Measurements from ENCODE around the gene CEBPE.

CEBPE gene

DNA sequence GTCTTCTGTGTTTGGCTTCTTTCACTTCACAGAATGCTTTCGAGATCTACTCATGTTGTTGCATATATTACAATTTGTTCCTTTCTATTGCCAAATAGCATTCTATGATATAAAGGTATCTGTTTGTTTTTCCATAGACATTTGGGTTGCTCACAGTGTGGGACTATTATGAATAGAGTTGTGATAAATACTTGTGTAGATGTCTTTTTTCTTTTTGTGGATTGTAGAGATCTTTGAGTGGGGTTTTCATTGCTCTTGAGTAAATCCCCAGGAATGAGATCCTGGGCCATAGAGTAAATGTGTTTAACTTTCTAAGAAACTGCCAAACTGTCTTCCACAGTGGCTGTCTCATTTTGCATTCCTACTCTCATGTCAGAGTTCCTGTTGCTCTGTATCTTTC lies 24.9 kb upstream of the CEBPE start:
- DNase-seq (ENCODE audit: low read depth): no peak

DNA sequence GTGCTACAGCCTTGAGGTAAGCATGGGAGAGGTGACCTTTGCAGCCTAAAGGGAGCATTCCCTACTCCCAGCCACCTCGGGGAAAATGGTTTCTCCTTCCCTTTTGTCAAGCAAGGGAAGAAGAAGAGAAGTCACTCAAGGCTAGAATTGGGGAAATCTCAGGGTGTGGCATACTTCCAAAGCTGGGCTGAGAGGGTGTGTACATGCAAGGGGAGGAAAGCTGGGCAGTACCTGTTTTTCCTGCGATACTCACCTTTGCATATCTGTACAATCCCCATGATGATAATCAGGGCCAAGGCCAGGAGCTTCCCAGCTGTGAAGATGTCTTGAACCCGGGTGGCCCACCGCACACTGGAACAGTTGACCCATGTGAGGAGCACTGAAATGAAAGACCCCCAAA lies 23.8 kb upstream of the CEBPE start:
- DNase-seq (ENCODE audit: low read depth): no peak

DNA sequence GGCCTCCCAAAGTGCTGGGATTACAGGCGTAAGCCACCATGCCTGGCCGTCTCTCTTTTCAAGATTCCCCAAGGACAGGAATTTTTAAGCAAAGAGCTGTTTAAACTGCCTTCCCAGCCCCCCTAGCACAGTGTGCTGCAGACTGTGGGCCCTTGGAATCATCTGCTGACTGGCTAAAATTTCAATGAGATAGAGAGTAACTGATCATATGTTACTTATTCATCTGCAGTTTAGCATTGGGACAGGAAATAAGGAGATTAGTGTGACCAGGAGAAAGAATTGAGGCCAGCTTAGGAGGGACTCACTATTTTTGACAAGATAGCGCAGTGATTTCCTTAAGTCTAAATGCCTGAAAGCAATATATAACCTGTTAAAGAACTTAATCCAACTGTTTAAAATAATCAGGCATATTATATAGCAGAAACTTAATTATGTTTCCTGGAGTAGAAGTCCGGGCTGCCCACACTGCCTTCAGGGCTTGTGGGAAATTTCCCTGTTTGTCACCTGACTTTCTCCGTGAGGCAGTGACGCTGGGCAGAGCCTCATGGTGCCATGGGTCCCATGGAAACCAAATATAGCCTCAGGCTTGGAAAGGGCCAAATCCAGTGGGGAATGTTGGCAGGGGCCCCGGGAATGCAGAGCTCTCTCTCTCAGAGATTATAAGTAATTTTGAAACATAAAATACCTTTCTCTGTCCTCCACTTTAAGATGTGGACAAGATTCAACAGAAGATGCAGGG lies 22.8 kb upstream of the CEBPE start:
- DNase-seq (ENCODE audit: low read depth): no peak

DNA sequence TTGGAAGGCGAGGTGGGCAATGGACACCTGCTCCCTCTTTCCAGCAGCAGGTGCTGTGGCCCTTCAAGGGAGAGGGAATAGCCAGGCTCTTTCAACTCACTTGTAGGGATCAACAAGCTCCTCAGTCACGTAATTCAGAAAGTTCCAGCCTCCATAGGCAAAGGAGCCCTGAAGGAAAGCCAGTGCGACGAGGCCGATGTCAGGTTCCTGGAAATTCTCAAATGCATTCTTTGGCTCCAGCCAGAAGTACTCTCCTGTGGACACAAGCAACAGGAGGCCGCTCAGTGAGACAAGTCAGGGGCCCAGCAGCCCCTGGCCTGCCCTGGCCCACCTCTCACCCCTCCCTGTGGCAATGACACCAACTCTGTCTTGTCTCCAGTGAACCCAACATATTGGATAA lies 21.3 kb upstream of the CEBPE start:
- DNase-seq (ENCODE audit: low read depth): no peak

DNA sequence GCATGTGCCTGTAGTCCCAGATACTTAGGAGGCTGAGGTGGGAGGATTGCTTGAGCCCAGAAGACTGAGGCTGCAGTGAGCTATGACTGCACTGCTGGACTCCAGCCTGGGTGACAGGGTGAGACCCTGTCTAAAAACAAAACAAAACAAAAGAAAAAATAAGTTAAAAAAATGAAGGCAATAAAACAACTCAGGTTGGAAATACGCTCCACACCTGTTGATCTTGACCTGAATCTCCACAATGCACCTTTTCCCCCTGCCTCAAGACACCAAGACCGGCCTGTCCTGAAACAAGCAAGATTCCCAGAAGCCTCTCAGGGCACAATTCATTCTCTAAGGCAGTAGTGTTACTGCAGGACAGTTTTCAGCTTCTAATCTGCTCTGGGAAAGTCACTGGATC lies 20.8 kb upstream of the CEBPE start:
- DNase-seq (ENCODE audit: low read depth): no peak

DNA sequence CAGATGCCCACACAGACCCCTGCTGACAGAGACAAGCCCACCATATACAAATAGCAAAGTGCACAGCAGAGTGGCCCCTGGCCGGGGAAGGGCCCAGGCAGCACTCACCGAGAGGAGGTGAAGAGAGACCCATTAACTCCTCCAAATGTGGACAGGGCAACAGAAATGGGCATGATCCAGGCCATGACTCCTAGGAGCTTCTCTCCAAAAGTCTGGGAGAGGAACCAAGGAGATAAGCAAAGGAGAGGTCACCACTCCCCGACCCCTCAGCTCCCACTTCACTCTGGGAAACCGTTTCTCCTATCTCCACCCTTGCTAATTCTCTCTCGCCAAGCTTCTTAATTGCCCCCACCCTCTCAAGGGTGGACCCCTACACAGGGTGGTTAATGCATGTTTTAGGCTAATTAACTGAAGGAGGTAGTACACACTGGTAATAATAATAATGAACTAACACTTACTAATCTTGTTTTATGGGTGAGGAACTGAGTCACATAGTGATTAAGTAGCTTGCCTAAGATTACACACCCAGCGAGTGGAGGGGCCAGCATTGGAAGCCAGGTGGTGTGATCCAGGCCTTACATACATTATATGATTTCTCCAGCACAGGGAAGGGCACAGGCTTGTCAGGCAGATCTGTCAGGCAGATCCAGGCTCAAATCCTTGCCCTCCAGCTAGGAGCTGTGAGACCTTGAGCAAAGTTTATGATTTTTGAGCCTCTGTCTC lies 18.9 kb upstream of the CEBPE start:
- DNase-seq (ENCODE audit: low read depth): no peak

DNA sequence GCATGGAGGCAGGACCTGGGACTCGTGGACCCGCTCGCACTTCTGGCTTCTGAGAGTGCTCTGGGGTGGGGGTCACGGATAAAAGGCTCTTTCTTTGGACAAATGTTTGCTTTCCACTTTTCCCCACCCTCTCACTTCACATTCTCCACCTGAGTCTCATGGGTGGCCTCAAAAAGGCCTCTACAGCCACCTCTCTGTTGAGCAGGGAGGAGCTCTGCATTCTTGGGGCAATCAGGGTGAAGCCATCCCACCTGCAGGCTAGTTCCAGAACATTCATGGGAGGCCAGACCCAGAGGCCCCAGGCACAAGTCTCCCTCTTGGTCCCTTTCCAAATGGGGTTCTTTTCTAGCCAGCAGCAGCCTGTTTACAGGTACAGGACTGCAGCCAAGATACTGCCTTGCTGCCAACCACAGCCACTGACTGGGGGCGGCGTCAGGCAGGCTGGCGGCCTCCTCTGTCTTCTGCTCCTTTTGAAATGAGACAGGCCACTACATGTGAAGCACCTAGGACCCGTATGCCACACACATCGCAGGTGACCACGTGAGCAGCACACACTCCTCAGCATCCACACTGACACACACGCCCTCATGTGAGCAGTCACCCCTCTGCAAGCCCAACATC lies 18.2 kb upstream of the CEBPE start:
- DNase-seq (ENCODE audit: low read depth): no peak

DNA sequence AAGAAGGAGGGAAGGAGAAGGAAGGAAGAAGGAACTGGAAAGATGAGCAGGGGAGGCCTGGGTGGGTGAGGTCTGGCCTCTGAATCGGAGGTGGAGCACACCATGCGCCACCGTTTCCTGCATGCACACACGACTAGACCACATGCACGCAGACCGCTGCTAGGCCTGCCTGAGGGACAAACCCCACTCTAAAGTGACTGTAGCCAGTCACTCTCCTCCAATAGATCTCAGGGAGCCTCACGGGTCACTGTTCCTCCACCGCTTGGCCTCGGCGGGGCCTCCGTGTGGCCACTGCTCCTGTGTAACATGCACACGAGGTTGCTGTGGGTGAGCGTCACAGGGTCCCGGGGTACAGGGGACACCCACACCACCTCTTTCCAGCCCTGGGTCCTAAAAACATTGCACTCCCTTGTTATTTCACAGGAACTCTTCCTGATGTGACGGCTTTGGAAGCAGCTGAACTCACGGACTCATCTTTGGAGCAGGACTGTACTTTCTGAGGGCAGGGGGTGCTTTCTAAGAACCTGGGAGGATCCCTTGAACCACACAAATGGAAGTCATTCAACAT lies 17.6 kb upstream of the CEBPE start:
- no peak for DNase-seq (ENCODE audit: low read depth)

DNA sequence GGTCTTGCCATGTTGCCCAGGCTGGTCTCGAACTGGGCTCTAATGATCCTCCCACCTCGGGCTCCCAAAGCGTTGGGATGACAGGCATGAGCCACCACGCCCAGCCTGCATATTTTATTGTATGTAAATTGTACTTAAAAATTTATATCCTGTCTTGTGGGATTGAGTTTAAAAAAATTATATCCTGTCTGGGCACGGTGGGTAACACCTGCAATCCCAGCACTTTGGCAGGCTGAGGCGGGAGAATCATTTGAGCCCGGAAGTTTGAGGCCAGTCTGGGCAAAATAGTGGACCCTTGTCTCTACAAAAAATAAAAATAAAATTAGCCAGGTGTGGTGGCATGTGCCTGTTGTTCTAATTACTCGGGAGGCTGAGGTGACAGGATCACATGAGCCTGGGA lies 13.9 kb upstream of the CEBPE start:
- no peak for DNase-seq (ENCODE audit: low read depth)

DNA sequence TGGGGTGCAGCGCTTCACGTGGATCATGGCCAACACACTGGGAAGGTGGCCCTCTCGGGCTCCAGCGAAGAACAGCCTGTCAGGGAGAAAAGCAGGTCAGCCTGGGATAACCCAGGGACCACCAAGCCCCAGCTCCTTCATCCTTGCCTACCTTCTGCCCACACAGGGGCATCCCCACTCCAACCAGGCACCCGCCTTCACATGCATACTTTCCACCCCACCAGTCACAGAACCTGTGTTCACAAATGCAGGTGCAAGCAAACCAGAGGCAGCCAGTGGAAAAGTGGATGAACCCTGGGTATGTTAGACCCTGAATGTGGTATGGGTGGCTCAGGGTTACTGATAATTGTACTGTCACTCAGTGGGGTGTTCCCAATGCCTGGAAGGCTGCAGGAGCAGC lies 12.4 kb upstream of the CEBPE start:
- DNase-seq (ENCODE audit: low read depth): no peak

DNA sequence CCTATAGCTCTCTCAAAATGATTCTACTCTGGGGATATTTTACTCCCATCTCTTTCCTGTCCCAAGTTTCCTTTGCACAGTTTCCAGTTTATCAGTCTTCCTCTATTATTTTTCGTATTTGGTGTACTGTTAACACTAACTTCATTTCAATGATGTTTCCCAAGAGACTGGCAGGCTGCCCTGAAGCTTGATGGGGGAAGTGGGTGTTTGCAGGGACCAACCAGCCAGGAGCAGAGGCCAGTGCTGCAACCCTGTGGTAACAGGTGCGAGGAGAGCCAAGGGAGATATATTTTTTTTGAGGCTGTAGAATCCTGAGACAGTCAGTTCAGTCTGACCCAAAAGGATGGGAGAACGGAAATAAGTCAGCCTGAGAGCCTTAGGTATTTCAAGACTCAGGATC lies 11.8 kb upstream of the CEBPE start:
- no peak for DNase-seq (ENCODE audit: low read depth)

DNA sequence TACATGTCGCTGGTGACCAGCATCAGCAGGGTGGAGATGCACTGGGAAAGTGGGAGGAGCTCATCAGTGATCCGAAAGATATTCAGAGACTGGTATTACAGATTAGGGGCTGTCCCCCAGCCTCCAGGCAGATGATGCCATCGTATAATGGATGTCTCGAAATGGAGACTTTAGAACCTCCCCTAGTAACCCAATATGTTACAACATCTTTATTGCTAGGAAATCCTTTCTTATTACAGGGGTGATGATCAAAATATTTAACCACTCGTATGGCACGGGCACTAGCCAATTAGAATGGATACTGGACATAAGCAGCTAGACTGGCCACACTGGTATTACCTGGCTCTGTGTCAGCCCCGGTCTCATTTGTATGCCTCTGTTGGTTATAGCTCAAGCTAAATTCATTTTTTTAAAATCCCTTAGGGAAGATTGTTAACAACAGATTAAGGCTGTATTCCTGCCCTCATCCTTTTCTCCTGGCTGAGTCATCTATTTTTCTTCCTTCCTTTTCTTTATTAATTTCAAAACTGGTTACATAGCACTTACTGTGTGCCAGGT lies 10.8 kb upstream of the CEBPE start:
- DNase-seq (ENCODE audit: low read depth): no peak

DNA sequence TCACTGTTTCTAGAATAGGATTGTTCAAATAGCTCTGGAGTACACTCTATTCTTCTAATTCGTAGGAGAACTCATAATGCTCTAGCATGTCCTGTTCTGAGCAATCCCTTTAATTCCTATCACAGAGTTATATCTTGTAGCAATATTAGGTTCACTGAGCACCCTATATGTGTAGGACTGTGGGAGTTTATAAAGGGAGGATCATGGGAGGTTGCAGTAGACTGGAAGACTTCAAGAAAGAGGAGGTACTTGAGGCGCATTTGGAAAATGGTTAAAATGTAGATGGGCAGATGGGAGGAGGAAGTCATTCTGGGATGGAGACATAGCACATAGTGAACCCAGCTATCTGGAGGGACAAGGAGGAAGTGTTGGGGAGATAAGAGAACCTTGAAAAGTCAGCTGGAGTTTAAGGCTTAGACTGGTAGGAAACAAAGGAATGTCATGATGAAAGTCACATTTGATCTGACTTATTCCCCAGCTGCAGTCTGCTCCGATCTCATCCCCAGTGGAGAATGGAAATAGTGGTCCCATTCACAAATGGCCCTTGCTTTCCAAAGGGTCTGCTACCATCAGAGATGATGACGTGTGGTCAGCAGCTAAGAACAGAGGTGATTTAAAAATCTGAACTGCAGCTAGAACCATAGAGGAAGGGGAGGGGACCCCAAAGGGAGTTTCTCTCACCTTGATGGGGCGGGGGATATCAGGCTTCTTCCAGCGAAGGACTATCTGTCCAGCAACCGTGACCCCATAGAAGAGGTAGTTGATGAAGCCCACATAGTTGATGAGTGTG lies 10.1 kb upstream of the CEBPE start:
- no peak for DNase-seq (ENCODE audit: low read depth)

DNA sequence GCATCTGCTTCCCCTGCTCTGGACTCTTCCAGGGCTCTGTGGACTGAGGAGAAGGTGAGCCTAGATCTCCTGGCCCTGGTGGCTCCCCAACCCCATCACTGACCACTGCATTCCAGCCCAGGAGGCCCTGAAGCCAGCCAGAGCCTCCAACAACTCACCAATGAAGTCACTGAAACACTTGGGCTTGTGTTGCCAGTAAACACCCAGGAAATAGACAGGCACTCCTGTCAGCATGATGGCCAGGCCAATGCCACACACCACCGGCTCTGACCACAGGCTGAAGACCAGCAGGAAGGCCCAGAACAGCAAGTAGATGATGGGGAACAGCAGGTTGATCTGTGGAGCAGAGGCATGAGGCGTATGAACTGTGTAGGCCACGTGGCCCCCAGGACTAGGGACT lies 8.8 kb upstream of the CEBPE start:
- DNase-seq (ENCODE audit: low read depth): no peak

DNA sequence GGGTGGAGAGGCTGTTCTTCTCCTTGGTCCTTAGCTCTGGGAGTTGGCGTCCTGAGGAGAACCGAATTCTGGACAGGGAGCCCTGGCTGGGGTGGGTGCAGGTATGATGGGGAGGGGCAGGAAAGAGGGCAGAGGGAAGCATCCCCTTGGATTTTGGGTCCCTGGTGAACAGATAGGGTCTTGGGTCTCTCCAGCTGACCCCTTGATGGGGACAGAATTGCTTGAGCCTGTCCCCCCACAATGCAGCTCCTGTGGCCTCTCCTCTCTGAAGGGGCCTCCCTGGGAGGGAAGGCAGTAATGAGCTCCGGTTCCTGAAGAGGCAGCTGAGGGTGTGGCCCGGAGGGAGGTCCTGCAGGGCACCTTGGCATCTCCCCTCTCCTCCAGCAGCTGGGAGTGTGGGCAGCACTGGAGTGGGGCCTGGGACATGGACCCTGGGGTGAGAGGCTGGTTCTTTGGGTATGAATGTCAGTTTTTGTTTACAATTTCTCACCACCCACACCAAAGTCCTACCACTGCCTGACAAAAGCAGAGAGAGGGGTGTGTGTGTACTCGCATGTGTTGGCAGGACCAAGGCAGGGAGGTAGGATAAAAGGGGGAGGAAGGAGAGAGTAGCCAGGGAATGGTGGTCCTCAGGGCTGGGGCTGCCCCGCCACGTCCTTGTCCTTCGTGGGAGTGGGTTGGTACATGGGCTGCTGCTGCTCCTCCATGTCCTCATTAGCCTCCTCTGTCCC lies 7.7 kb upstream of the CEBPE start:
- no peak for DNase-seq (ENCODE audit: low read depth)

DNA sequence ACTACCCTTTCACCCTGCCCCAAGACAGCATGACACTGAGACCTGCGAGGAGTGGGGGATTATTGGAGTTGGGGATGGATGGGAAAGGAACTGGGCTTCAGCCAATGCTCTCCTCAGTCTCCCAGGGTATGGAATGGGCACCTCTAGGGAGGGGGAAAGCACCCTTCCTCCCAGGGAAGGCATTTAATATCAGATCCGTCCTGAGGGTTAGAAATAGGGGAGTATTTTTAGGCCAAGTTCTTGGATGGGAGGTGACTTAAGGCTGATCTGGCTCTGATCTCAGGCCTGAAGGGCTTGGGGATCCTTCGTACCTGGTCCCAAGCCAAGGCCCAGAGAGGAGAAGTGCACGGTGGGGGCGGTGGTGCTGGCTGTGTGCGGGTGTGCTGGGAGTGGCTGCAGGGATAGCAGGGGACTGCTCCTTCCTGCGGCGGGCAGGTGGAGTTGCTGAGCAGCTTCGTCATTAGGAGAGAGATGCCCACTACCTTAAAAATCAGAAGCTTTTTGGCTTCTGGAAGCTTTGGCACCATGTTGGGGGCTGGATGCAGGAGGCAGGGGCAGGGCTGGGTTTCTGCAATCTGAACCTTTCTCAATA lies 7.0 kb upstream of the CEBPE start:
- DNase-seq (ENCODE audit: low read depth): no peak

DNA sequence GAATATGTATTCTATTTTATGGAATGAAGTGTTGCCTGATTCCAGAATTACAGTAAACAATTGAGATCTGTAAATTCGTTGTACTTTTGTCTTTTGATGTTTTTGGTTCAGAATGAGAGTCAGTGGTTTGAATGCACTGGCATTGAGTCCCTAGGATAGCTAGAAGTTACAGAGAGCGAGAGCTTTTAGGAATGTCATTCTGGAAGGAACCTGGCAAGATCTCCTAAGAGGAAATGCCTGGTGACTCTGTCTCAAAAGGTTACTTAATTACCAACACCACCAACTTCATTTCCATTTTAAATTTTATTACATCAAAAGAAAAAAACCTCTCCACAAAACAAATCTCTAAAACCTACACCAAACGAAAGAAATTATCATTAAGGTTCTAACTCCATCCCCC lies 6.0 kb upstream of the CEBPE start:
- no peak for DNase-seq (ENCODE audit: low read depth)

DNA sequence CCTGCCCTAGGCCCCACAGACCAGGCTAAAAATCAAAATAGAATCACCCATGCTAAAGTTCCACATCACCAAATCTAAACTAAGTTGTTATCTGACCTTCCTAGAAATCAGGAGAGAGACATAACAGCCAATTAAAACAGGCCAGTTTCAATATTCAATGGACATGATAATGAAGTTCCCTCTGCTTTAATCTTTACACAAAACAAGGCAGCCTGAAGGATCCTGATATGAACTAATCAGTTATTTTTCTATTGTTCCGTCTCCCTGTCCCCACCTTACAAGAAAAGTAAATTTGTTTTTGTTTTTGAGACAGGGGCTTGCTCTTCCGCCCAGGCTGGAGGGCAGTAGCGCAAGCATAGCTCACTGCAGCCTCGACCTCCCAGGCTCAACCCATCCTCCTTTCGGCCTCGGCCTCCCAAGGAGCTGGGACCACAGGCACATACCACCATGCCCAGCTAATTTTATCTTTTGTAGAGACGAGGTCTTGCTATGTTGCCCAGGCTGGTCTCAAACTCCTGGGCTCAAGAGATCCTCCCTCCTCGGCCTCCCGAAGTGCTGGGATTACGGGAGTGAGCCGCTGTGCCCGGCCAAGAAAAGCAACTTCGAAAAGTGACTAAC lies 5.4 kb upstream of the CEBPE start:
- no peak for DNase-seq (ENCODE audit: low read depth)

DNA sequence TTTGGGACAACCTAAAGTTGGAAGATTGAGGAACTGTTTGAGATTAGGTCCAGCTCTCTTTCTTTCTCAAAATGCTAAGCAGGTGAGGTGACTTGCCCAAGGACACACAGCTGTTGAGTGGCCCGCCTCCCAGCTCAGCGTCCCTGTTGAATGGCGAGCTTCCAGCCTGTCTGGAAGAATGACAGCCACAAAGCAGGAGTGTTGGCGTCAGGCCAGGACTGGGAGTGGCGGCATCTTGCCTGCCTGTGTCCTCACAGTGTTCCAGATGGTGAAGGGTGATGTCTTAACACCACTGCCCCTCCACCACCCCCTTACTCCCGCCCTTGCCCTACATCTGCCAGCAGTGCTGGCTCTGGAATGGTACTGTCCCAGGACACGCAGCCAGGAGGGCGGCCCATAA lies 4.4 kb upstream of the CEBPE start:
- no peak for DNase-seq (ENCODE audit: low read depth)

DNA sequence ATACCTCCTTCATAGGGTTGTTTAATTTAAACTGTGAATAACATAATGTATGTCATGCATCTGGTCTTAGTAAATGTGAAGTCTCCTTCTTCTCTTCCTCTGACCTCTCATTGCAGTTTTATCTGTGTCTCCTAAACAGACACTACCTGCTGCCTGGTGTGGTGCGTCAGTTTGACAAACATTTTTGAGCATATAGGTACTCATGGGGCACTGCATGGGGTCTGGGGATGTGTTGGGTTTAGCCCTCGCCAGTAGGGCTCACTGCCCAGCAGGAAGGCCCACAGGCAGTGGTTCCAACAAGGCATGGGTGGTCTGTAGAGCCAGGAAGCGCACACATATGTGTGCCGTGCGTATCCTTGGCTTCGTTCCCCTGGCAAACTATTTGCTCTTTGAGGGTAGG lies 3.0 kb upstream of the CEBPE start:
- DNase-seq (ENCODE audit: low read depth): no peak

DNA sequence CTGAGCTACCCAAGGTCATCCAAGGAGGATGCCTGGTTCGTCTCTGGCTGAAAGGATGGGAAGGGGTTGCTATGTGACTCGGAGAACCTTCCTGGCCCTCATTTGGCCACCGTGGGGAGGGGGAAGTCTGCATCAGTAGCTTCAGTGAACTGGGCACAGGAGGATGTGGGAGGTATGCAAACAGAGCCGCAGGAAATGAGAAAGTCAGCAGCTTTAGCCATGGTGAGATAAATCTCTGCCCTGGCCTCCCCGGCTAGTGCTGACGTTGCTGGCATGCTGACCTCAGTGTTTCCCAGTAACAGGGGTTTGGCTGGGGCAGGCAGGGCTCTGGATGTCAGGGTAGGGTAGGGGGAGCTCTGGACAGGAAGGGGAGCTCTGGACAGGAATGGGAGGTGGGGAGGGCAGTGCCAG lies 2.3 kb upstream of the CEBPE start:
- no peak for DNase-seq (ENCODE audit: low read depth)
